Endothelial cell of umbilical vein (primary cell): ENCODE results near the gene BTF3L4. TPM values are rescaled to one million over a fixed set of nuclear protein-coding genes. Genes with fewer than 3 reads are reported as not detected.

Source experiments
- BruUV-seq: library from RNA; stranded (reverse); fragments of 400-500 nt; replicated peaks from 2 replicates; lab custom pipeline; 2021; lab: Mats Ljungman, UMichigan
- CTCF ChIA-PET: fragments of 300-600, 350-600 bp; sonication (Branson Sonifier 250); formaldehyde crosslinking; loops from one replicate; lab custom pipeline; 2021; ENCODE audit warnings: antibody characterized with exemption, inconsistent platforms; lab: Charles Lee
- POLR2A ChIA-PET: fragments of 300-600, 350-600 bp; sonication (Branson Sonifier 250); formaldehyde crosslinking; loops from one replicate; lab custom pipeline; 2021; ENCODE audit warnings: antibody characterized with exemption, inconsistent platforms; lab: Charles Lee
- DNase-seq: peaks from one replicate; pipeline ENCODE4 v3.0.0-alpha.2; 2011; ENCODE audit warnings: low read depth, low spot score
- FAIRE-seq: peaks from 2 replicates; lab custom pipeline; 2011; peaks lifted over from hg19 to GRCh38; lab: Jason Lieb, UNC
- H2AFZ ChIP-seq: 2 replicates; pipeline ENCODE4 v1.6.0; 2012; ENCODE audit warnings: low read depth, low read length, control low read depth, inconsistent platforms
- H3K27ac ChIP-seq: 2 replicates; pipeline ENCODE4 v1.5.1; 2011; ENCODE audit warnings: low read depth, mild to moderate bottlenecking, control low read depth, low read length, moderate library complexity; ENCODE audit not compliant: insufficient read depth
- H3K27me3 ChIP-seq, 2 experiments: 2 replicates each; pipeline versions ENCODE4 v1.6.0 to v1.6.1; 2011; ENCODE audit warnings: low read length in 2 of 2, mixed read lengths in 1 of 2; ENCODE audit not compliant: control insufficient read depth in 2 of 2, insufficient read depth in 2 of 2
- H3K36me3 ChIP-seq, 2 experiments: 2 replicates in 1 of 2; 3 replicates in 1 of 2; pipeline ENCODE4 v1.5.1; 2011; ENCODE audit warnings: low read length in 2 of 2, mild to moderate bottlenecking in 1 of 2, moderate library complexity in 1 of 2; ENCODE audit not compliant: control insufficient read depth in 2 of 2, insufficient read depth in 2 of 2; ENCODE audit errors: extremely low read depth in 1 of 2
- H3K4me1 ChIP-seq: 3 replicates; pipeline ENCODE4 v1.5.1; 2011; ENCODE audit warnings: mild to moderate bottlenecking, low read length; ENCODE audit not compliant: control insufficient read depth, insufficient read depth; ENCODE audit errors: extremely low read depth
- H3K4me2 ChIP-seq: 2 replicates; pipeline ENCODE4 v1.6.1; 2011; ENCODE audit warnings: low read length, control low read depth, mixed read lengths; ENCODE audit not compliant: insufficient read depth
- H3K4me3 ChIP-seq, 3 experiments: fragments of 200-600 bp in 1 of 3; sonication (generic), shearing (Covaris generic) in 1 of 3; replicated peaks in 1 of 3; 2 replicates each; pipeline ENCODE4 v1.5.1; 2011 to 2016; ENCODE audit warnings: control low read depth in 3 of 3, low read length in 3 of 3, mild to moderate bottlenecking in 2 of 3, inconsistent platforms in 1 of 3, low read depth in 1 of 3, moderate library complexity in 1 of 3; ENCODE audit not compliant: insufficient read depth in 1 of 3
- H3K79me2 ChIP-seq: 2 replicates; pipeline ENCODE4 v1.6.0; 2012; ENCODE audit warnings: low read length, inconsistent platforms; ENCODE audit not compliant: control insufficient read depth, insufficient read depth
- H3K9ac ChIP-seq: replicated peaks from 2 replicates; pipeline ENCODE3; 2011; ENCODE audit warnings: low read length, control low read depth; ENCODE audit not compliant: insufficient read depth; ENCODE audit errors: extremely low read depth
- H3K9me1 ChIP-seq: replicated peaks from 3 replicates; pipeline ENCODE4 v1.6.0; 2011; ENCODE audit warnings: mild to moderate bottlenecking, low read length; ENCODE audit not compliant: control insufficient read depth, insufficient read depth; ENCODE audit errors: extremely low read depth
- H3K9me3 ChIP-seq: replicated peaks from 2 replicates; pipeline ENCODE4 v1.5.1; 2012; ENCODE audit warnings: low read length, inconsistent platforms; ENCODE audit not compliant: control insufficient read depth, insufficient read depth
- H4K20me1 ChIP-seq: replicated peaks from 2 replicates; pipeline ENCODE3; 2011; ENCODE audit warnings: mild to moderate bottlenecking, low read length; ENCODE audit not compliant: control insufficient read depth, insufficient read depth; ENCODE audit errors: extremely low read depth
- EZH2 ChIP-seq: IDR thresholded peaks from 2 replicates; pipeline ENCODE4 v1.6.1; 2012; ENCODE audit warnings: borderline replicate concordance, low read depth, mild to moderate bottlenecking, moderate library complexity, low read length, inconsistent platforms; ENCODE audit not compliant: severe bottlenecking
- FOS ChIP-seq: IDR thresholded peaks from 2 replicates; pipeline ENCODE4 v1.6.1; 2011; ENCODE audit warnings: mild to moderate bottlenecking, low read length, moderate library complexity, borderline replicate concordance; ENCODE audit not compliant: insufficient read depth
- GATA2 ChIP-seq: IDR thresholded peaks from 2 replicates; pipeline ENCODE4 v1.7.0; 2011; ENCODE audit warnings: low read depth, mild to moderate bottlenecking, moderate library complexity, mixed read lengths, low read length; ENCODE audit not compliant: insufficient read length, insufficient read depth
- JUN ChIP-seq: IDR thresholded peaks from 2 replicates; pipeline ENCODE4 v1.6.1; 2011; ENCODE audit warnings: borderline replicate concordance, low read depth; ENCODE audit not compliant: insufficient read length, insufficient read depth
- MYC ChIP-seq: IDR thresholded peaks from one replicate; pipeline ENCODE4 v1.6.1; 2011; ENCODE audit warnings: mild to moderate bottlenecking, low read depth, low read length
- POLR2A ChIP-seq: IDR thresholded peaks from 2 replicates; pipeline ENCODE4 v1.6.1; 2012; ENCODE audit warnings: low read depth, mild to moderate bottlenecking, control low read depth, low read length
- POLR2AphosphoS5 ChIP-seq: IDR thresholded peaks from 2 replicates; pipeline ENCODE4 v1.6.1; 2012; ENCODE audit warnings: low read depth, mild to moderate bottlenecking, control low read depth, low read length, moderate library complexity; ENCODE audit not compliant: insufficient read depth
- dilution Hi-C: fragments of 300-500 bp; cut with MboI; formaldehyde crosslinking; loops from one replicate; pipeline ENCODE4 v1.15.0; 2019; ENCODE audit warnings: low sequenced_read_pairs; ENCODE audit not compliant: extremely low pct_ligation_motif_present
- intact Hi-C: fragments of 100-400 bp; cut with micrococcal nuclease; formaldehyde crosslinking; loops from one replicate; pipeline ENCODE4 v1.10.0; 2022
- polyA plus RNA-seq, 4 experiments: library from polyadenylated mRNA; depleted of rRNA in 3 of 4; stranded (reverse) in 3 of 4; unstranded in 1 of 4; fragments of >200 nt; gene quantifications; 2 replicates each; pipeline versions ENCODE4 v1.2.1 to v1.2.3, GENCODE V29; 2011 to 2012; ENCODE audit warnings: missing spikeins in 1 of 4
- total RNA-seq: library from RNA; stranded (reverse); gene quantifications from 2 replicates; pipeline ENCODE4 v1.2.3, GENCODE V29; 2021
- TF ChIP-seq, protein P1 (sequence below): IDR thresholded peaks from 2 replicates; pipeline ENCODE4 v1.6.1; 2011; ENCODE audit not compliant: insufficient read depth, insufficient read length
- TF ChIP-seq, protein P2 (sequence below), 2 donors: IDR thresholded peaks; 1 replicate in 1 of 2; 2 replicates in 1 of 2; pipeline ENCODE4 v1.5.1; 2011; ENCODE audit warnings: low read length in 2 of 2, mild to moderate bottlenecking in 2 of 2, moderate library complexity in 2 of 2, control low read depth in 1 of 2, inconsistent platforms in 1 of 2, low read depth in 1 of 2; ENCODE audit not compliant: insufficient read depth in 1 of 2; ENCODE audit errors: extremely low read depth in 1 of 2

BTF3L4 gene
- total and polyA plus RNA-seq, 2 donors (not counting 3 experiments of a cell fraction or from before 2014, with no cell fraction given) = 25.1 to 43.2 TPM

DNA sequence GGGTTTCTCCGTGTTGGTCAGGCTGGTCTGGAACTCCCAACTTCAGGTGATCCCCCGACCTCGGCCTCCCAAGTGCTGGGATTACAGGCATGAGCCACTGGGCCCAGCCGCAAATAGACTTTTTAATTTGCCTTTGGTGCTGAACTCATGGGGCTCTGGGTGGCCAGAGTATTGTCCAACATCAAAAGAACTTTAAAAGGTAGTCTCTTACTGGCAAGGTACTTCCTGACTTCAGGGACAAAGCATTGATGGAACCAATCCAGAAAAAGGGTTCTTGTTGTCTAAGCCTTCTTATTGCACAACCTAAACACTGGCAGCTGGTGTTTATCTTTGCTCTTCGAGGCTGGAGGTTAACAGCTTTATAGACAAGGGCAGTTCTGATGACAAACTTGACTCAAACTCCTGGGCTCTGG, 18.7 kb upstream of the BTF3L4 start:
- Histone ChIP-seq H3K27ac (no peak overlapping the region), H4K20me1 (no peaks in the 10 kb centered on the region), H2AFZ (no peak overlapping the region), H3K9me1 (no peaks in the 10 kb centered on the region), H3K4me3 (no peak overlapping the region), H3K9ac (no peak overlapping the region), H3K9me3 (no peaks in the 10 kb centered on the region), H3K4me1 (peaks cover 10% of the 10 kb centered on the region), H3K79me2 (peaks cover 8% of the 10 kb centered on the region), H3K4me2 (no peak overlapping the region), H3K36me3 (peaks cover 2 to 3% of the 10 kb centered on the region in 2 experiments), H3K27me3 (no peaks in the 10 kb centered on the region)
- intact Hi-C loops (no loop called here), dilution Hi-C loops (no loop called here)
- ChIA-PET CTCF (interaction anchor here (0.7 kb wide), 1 partner anchor 312 kb away, joined by 3 read pairs; no protein-coding TSS in a partner anchor), POLR2A (no interaction called here)
- TF ChIP-seq JUN (no peak), EZH2 (no peak), POLR2A (no peak), FOS (no peak), MYC (no peak), GATA2 (no peak), POLR2AphosphoS5 (no peak)
- TF ChIP-seq, protein P1, sequence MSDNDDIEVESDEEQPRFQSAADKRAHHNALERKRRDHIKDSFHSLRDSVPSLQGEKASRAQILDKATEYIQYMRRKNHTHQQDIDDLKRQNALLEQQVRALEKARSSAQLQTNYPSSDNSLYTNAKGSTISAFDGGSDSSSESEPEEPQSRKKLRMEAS = no peak
- TF ChIP-seq, protein P2, sequence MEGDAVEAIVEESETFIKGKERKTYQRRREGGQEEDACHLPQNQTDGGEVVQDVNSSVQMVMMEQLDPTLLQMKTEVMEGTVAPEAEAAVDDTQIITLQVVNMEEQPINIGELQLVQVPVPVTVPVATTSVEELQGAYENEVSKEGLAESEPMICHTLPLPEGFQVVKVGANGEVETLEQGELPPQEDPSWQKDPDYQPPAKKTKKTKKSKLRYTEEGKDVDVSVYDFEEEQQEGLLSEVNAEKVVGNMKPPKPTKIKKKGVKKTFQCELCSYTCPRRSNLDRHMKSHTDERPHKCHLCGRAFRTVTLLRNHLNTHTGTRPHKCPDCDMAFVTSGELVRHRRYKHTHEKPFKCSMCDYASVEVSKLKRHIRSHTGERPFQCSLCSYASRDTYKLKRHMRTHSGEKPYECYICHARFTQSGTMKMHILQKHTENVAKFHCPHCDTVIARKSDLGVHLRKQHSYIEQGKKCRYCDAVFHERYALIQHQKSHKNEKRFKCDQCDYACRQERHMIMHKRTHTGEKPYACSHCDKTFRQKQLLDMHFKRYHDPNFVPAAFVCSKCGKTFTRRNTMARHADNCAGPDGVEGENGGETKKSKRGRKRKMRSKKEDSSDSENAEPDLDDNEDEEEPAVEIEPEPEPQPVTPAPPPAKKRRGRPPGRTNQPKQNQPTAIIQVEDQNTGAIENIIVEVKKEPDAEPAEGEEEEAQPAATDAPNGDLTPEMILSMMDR (IDR thresholded peaks at IDR 0.05; ENCODE audit: extremely low read depth in 1 of 2, insufficient read depth in 1 of 2, low read depth in 1 of 2, low read length in 2 of 2) = no peak
- DNase-seq (no peak), FAIRE-seq (no peak)
- no TSS peak for BruUV-seq
